ENCODE measurements around the gene SYNE4. TPM values are rescaled to one million over a fixed set of nuclear protein-coding genes. Genes with fewer than 3 reads are reported as not detected.

Gene SYNE4
- total and polyA plus RNA-seq, 2 of the 13 experiments (the other 11 are each of a cell fraction or from before 2014, with no cell fraction given): 13.7 to 23.0 TPM

- TF ChIP-seq BRF2 (CRISPR knock-in tag; IDR thresholded peaks at IDR 0.05) (0 out of 2 replicates have a peak, but pooled peaks have one; percentile 65), NBN (conservative IDR thresholded peaks at IDR 0.05) (no peak), ZNF564 (CRISPR knock-in tag; IDR thresholded peaks at IDR 0.05) (no peak), ZNF800 (CRISPR knock-in tag; IDR thresholded peaks at IDR 0.05) (0 out of 2 replicates have a peak, but pooled peaks have one; percentile 12), MATR3 (CRISPR knock-in tag; IDR thresholded peaks at IDR 0.05) (no peak), JDP2 (CRISPR knock-in tag; IDR thresholded peaks at IDR 0.05; ENCODE audit: borderline replicate concordance) (no peak), ZNF142 (CRISPR knock-in tag; IDR thresholded peaks at IDR 0.05) (no peak), POGZ (CRISPR knock-in tag; IDR thresholded peaks at IDR 0.05) (no peak), CBX1 (IDR thresholded peaks at IDR 0.05; ENCODE audit: low read depth) (peak; percentile 37), TFAP4 (IDR thresholded peaks at IDR 0.05; ENCODE audit: borderline replicate concordance, low read depth) (0 out of 2 replicates have a peak, but pooled peaks have one; percentile 0), NKX3-1 (CRISPR knock-in tag; IDR thresholded peaks at IDR 0.05) (peak; percentile 32; the same call in 1 of the 2 replicates), ZNF772 (CRISPR knock-in tag; IDR thresholded peaks at IDR 0.05) (0 out of 2 replicates have a peak, but pooled peaks have one; percentile 14), ZNF33B (CRISPR knock-in tag; IDR thresholded peaks at IDR 0.05) (peak; percentile 3; the same call in 1 of the 2 replicates), TGIF2 (CRISPR knock-in tag; IDR thresholded peaks at IDR 0.05) (peak; percentile 89), ZNF274 (CRISPR knock-in tag; IDR thresholded peaks at IDR 0.05) (no peak; the same call in 1 of the 2 replicates), ZNF350 (CRISPR knock-in tag; IDR thresholded peaks at IDR 0.05; ENCODE audit: borderline replicate concordance, low read depth) (no peak), TEF (CRISPR knock-in tag; IDR thresholded peaks at IDR 0.05) (peak; percentile 1; the same call in 1 of the 2 replicates), ZFAT (CRISPR knock-in tag; conservative IDR thresholded peaks at IDR 0.05) (0 out of 2 replicates have a peak, but pooled peaks have one; percentile 51)
Observed at GRCh38 chr19:36054733-36055686, 46.4 kb upstream of the SYNE4 start, which contains the start of gene WDR62 (continued).

All from HepG2 (cell line).